Fibroblast of skin of right quadriceps (primary cell): ENCODE measurements around the gene GORAB.

Source experiments
- DNase-seq: peaks from one replicate; pipeline ENCODE4 v3.0.0-alpha.2; 2013

GORAB gene, protein sequence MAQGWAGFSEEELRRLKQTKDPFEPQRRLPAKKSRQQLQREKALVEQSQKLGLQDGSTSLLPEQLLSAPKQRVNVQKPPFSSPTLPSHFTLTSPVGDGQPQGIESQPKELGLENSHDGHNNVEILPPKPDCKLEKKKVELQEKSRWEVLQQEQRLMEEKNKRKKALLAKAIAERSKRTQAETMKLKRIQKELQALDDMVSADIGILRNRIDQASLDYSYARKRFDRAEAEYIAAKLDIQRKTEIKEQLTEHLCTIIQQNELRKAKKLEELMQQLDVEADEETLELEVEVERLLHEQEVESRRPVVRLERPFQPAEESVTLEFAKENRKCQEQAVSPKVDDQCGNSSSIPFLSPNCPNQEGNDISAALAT

DNA sequence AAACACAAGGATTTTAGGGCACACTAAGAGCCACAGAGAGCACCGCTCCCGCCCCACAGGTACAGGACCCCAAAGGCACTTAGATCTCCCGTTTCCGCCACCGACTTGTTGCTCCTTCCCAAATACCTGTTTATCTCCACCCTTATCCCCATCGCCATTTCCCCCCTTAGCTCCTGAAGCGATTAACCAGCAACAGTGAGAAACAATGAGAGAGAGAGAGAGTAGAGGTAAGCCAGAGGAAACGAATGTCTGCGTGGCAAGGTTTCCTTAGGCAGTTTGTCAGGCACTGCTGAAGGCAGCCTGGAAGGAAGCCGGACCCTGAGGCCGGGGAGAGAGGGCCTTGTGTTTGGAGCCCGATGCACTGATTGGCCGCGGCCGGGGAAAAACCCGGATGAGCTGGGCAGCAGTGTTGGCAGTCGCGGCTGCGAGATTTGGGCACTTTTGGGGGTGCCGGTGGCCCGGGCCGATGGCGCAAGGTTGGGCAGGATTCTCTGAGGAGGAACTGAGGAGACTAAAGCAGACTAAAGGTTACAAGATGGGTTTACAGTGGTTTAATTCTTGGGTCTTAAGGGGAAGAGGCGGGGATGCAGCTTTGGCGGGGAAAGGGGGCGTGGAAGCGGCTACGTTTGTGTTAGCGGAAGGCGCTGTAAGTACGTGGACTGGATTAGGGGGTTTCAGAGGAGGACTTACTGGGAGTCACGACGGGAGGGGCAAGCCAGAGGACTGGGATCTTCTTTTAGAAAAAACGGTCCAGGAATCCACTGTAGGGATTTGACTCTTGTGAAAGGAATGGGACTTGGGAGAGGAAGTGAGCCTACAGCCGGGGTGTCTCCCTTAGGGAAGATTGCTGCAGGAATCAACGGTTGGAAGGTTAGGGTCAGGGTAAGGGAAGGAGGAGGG lies at the start of gene GORAB:
Gene GORAB, plus strand, starts transcription at position 409 of the 900 bp plus-strand sequence. Its CDS starts 58 bp downstream, at position 467.
- peak; percentile 98 for DNase-seq

DNA sequence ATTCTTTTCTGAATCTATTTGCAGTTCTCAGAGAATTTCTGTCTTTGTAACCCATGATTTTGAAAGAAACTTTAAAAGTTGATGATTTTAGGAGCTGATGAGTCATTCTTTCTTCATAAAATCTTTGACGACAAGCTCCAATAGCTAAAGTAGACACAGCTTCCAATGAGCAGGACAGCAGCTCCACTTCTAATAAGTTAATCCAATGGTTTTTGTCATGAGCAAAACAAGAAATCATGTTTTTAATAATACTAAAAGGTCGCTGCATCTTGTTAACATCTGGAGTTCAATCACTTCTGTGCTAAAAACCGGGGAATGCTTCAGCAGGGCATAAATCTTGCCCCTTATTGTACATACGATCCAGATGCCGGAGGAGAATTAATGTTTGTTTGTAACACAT lies 48.9 kb upstream of the GORAB start:
- peak; percentile 64 for DNase-seq

DNA sequence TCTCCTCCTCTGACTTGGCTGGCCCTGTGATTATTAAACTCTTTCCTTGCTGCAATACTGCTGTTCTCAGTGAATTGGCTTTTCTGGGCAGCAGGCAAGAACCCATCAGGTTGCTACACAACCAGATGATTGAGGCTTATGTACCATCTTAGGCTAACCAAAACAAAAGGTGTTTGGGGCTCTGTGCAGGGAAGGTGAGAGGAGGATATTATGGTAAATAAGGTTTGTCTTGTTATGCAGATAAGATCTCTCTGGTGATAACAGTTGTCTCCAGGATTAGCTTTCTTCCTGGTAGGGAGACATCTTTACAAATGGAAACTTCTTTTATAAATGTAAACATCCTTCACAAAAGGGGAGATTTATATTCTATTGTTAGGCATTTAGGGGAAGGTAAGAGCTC lies 44.5 kb upstream of the GORAB start:
- no peak for DNase-seq

DNA sequence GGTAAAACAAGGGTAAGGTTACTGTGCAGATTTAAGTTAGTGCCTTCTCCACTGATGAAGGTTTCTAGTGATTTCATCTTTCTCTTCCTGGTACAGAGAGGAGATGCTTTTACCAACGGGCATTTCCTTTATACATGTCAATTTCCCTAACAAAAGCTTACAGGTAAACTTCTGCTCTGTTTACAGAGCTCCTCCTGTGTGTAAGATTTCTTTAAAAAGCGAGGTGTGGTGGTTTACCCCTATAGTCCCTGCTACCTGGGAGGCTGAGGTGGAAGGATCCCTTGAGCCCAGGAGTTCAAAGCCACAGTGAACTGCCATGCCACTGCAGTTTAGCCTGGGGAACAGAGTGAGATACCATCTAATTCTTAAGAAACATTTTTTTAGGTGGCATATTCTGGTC lies 40.7 kb upstream of the GORAB start:
- DNase-seq, result no peak

DNA sequence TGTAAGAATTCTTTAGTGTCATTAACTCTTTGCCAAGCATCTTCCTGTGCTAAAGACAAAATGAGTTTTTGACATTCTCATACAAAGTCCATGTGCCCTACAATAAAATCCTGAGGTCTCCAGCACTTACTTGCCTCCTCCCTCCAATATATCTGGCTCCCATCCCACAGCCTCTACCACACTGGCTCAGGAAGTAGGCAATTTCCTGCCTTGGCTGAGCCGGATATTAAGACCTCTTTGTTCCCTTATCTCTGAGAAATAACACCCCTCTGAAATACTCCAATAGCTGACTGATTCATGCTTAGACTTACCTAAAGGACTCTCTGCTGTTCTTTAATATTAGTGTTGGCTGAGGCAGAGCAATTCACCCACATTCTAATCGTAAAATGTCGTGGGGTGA lies 37.6 kb upstream of the GORAB start:
- peak; percentile 39 for DNase-seq

DNA sequence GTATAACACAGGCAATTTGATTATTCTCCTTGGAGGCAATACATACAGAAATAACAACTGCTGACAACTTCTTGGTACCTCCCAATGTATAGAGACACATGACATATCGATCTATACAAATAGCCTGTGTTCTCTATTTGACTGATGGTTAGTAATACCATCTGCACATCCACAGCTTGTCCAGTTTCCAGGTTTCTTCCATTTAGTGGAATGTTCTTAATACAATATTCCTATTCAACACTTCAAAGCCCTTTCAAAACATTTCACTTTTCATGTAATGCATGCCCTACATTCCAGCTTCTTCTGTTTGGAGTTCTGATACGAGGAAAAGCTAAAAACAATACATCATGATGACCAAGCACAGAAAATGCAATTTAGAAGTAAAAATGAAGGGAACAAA lies 37.0 kb upstream of the GORAB start:
- DNase-seq, result no peak

DNA sequence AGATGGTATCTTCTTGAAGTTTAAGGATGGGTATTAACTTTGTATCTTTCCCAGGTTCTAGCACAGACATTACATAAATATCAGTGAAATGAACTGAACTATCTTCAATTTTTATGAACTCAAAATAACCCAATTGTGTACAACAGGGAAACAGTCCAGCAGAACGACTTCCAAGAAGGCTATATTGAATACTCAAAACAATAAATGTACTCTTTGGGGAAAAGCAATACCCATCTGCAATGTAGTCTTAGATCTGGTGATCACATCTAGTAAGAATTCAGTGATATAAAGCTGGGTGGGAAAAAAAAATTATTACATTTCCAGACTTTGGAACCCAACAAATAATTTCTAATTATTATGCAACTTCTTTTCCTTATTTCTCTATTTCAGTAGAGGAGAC lies 33.1 kb upstream of the GORAB start:
- DNase-seq, result no peak

DNA sequence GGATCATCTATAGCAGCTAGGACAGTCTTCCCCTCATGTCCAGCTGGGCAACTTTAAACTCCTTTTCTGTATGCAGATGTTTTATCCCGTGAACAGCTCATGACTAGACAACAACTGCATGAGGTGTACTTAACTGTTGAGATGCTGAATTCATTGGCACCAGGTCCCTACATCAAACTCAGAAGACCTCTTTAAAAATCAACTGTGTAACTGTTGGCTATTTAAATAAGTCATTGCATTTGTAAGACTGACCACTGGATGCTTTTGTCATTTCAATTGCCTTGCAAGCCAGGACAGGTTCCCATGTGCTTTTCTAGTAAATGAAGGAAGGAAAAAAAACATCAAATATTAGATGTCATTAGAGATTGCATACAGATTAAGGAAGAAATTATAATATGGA lies 28.3 kb upstream of the GORAB start:
- no peak for DNase-seq

DNA sequence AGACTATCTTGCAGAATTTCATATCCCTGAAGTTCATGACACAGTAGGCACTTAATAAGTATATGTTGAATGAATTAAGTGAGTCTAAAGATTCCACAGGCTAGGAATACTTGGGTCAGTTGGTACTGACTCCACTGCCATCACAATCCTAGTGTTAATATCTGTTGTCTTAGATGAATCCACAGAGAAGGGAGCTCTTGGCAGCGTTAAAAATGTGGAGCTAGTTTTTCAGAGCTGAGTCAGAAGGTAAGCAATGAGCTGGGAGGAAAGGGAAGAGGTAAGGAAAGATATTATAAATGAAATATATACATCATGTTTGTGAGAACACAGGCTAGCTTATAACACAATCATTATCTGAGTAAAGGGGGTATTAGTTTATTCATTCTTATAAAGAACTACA lies 21.8 kb upstream of the GORAB start:
- DNase-seq, result no peak

DNA sequence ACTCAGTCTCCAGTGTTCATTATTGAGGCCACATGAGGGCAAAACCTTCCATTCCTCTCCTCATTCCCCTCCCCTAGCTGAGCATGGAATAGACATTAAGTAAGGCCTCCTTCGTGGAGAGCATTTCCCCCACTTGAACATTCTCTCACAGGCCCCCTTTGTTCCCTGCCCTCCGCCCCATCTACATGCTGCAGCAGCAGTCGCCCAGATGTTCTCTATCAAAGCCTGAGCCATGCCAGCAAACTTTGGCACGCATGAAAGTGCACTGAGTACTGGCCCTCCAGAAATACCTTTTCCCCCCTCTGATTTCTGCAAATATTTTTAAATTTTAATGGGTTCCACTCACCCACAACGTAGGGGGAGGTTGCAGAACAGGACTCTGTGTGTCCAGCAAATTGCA lies 20.9 kb upstream of the GORAB start:
- no peak for DNase-seq

DNA sequence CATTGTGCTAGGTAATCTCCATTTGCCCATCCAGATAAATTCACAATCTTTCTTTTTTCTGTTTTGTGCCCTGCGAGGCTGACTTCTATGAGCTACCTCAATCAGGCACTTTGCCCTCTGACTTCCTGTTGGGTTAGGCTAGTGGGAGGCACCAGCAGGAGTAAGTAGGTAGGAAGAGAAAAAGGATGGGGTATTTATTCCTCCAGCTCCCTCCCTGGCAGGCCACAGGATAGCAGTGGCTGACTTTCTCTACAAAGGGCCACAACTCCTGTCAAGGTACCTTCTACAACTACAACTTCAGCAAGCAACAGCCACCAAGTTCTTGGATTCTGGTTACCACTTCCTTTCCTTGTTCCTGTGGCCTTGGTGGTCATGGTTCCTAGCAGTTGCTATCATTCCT lies 18.8 kb upstream of the GORAB start:
- no peak for DNase-seq

DNA sequence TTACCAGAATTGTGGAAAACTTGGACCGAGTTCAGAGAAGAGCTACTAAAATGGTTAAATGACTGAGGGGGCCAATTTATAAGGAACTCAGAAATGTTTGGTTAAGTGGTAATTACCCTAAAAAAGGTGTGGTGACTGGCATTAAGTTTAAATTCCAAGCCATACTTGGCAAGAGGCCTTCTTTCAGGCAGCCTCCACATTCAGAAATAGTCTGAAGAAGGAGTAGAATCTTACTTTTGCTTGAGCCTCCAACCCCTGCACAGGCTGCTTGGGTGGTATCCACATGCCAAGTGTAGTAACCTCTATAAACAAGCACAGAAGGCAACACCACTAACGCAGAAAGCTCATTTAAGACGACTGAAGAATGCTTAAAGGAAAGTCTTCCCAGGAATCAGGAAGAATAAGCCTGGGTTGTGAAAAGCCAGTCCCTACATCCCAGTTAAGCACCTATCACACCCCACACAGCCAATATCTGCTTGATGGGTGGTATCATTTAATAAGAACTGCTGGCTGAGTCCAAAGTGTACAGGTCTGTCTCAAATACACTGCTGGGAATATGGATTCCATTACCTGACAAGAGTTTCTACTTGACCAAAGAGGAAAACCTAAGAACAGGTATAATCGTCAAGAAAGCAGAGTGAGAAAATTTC lies 13.7 kb upstream of the GORAB start:
- DNase-seq, result no peak

DNA sequence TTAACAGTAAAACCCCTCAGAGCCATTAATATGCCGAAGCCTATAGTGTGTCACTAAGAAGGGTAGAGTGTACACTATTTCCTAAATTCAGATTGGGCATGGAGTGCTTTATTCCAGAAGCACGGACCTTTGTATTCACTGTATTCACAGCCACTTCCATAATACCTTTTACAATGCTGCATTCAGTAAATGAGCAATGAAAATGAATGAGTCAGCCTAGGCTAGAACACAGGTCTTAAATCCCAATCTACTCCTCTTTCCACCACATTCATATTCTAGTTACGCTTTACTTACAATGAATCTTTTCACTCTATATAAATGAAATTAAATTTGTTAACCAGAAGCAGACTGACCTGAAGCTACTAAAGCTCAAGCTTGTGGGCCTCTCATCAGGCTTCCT lies 13.0 kb upstream of the GORAB start:
- DNase-seq, result no peak

DNA sequence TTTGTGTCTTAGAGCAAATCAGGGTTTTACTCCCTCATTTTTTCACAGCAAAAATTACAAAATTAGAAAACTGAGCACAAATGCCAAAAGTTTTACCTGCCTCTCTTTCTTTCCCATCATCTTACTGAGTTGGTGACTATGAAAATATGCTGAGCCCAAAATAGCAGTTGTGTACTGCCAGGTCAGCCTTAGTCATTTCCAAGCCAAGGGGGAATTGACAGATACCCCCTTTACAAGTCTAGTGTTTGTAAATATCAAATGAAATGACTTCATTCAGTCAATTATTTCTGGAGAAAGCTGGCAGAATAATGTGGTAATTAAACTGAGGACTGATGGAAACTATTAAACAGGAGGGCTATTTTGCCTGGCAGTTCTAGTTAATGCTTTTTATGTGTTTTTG lies 11.4 kb upstream of the GORAB start:
- DNase-seq, result peak; percentile 64

DNA sequence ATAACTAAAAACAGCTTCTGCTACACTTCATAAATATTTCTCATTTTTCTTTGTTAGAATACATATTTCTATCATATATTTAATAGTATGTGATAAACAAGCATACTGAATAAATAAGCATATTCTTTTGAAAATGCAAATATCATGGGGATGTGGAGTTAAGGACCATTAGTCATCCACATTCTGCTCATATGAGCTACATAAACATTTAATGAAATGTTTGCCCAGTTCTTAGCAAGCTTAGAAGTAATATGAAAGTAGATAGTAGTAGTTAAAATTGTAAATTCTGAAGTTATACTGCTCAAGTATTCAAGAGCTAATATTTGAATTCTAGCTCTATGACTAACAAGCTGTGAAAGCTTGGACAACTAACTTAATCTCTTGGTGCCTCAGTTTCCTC lies 10.1 kb upstream of the GORAB start:
- no peak for DNase-seq

DNA sequence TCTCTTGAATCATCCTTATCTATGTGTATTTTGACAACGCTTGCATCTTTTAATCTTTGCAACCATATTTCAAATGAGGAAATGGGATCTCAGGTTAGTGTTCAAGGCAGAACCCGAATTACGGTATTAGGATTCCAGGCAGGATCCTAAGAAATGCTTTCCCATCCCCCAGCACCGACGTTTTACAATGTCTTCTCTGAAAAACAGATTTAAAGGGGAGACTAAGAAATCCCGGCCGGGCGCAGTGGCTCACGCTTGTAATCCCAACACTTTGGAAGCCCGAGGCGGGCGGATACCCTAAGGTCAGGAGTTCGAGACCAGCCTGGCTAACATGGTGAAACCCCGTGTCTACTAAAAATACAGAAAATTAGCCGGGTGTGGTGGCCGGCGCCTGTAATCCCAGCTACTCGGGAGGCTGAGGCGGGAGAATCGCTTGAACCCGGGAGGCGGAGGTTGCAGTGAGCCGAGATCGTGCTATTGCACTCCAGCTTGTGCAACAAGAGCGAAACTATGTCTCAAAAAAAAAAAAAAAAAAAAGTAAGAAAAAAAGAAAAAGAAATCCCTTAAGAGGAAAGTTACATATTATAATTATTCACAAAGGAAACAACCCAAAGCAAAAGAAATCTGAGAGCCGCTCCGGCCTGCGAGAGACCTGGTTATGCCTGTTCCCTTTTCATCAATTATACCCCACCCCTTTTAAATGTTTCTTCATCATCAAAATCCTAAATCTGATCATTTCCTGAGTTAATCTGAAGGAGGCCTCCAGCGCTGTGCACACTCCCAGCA lies 801 bp upstream of the GORAB start:
- no peak for DNase-seq

DNA sequence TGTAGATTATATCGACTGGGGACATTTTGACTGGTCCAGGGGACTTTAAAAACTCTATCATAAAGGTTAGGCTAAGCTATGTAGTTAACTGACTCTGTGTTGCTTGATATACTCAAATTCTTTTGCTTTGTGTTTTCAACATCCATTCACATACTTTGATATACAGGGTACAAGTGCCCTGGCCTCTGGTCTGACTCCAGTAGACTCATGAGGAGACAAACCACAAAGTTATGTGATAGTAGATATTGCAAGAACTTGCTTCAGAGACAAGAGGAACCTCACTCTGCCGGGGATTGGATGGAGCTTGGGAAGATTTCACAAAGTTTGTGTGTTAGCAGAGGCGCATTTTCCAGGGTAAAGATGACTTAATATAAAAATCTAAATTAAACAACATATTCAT lies 1.3 kb downstream of the GORAB start:
- DNase-seq, result peak; percentile 75

DNA sequence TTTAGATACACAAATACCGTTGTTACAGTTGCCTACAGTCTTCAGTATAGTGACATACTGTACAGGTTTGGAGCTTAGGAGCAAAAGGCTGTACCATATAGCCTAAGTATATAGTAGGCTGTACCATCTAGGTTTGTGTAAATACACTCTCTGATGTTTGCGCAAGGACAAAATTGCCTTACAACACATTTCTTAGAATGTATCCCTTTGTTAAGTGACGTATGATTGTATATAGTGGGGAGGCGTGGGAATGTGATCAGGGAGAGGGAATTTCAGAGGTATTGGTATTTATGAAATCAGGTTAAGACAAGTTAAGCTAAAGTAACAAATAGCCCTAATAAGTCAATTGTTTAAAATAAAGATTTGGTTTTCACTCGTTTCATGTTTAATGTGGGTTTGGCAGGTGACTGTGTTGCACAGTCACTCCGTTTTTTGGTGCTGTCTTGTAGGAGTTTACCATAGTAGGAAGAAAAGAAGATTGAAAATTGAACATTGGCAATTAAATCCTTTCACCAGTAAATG lies 2.7 kb downstream of the GORAB start:
- no peak for DNase-seq

DNA sequence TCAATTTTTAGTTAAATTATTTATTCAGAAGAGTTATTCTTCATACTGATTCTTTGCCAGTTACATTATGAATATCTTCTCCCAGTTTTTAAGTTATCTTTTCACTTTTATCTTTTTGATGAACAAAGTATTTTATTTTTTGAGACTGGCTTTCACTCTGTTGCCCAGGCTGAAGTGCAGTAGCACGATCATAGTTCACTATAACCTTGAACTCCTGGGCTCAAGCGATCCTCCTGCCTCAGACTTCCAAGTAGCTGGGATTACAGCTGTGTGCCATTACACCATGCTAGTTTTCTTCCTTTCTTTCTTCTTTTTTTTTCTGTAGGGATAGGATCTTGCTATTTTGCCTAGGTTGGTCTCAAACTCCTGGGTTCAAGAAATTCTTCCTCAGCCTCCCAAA lies 3.5 kb downstream of the GORAB start:
- DNase-seq, result no peak

DNA sequence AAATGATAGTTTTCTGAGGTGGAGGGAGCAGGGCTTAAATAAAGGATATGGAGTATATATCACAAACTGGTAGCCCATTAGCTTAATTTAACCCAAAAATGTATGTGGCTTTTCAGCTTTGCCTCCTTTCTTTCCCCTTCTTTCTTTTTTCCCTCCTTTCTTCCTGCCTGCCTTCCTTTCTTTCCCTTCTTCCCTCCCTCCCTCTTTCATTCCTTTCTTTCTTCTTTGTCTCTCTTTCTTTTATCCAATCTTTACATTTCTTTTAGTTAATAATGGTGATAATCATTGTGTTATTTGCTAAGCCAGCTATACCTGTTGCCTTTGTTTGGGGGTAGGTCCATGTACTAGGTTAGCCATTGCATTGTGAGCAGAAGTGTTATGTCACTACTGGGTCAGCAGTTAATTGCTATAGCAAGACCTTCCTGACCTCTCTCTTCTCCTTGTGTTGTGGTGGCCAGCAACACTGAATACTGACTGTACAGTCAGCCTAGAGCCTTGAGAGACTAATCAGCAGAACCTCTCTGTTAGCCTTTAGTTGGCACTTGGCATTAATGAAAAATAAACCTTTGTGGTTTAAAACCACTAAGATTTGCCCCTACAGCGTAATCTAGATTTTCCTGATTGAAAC lies 5.1 kb downstream of the GORAB start:
- no peak for DNase-seq

DNA sequence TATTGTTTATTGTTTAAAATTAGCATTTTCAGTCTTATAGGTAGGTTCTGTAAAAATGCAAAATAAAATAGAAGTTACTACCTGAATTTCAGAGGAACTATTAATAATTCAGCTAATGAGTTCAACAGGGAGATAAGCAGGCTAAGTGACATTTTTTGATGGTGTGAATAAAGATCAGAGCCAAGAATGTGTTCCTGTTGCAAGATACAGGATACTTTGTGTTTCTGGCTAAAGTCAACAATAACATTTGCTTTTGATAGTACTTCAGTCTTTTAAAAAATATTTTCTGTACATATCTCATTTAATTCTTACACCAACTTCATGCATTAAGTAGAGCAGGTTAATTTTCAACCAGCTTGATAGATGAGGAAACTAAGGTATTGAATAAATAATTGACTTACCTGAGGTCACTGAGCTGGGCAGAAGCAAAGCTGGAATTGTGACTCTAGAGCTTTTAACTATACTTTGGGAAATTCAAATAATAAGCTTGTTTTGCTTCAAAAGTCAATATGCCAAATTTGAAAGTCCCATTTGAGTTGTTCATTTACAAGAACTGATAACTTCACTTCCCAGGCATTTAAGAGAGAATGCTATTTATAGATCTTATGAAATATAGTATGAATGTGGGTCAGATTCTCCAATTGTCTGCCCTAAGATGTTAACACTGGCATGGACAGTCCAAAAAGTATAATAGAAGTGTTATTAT lies 6.0 kb downstream of the GORAB start:
- DNase-seq, result peak; percentile 59

DNA sequence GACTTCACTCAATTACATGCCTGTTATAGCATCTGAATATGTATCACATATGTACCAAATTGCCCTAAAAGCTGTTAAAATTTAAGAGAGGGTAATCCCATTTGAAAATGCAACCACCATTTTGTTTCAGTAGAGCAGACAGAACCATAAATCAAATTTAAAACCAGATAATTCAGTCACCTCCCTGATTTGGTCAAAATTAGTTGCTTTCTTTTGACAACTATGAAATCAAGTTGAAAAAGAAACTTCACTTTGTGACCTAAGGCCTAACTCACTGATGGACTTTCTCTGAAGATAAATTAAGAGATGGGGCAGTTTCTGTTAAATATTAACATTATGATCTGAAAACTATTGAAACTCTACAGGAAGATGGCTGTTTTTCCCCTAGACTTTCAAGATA lies 6.7 kb downstream of the GORAB start:
- no peak for DNase-seq
